GM19463 (cell line): Measurements from ENCODE around the gene MYO16.
A peak's percentile ranks its signal among the peaks of the same experiment; 100 is the strongest.

Experiments used
- ATAC-seq: cut with Tn5 transposase; IDR thresholded peaks from one replicate; pipeline ENCODE4 v1.9.1; 2021; ENCODE audit warnings: mild to moderate bottlenecking, moderate library complexity; ENCODE audit not compliant: unreplicated experiment

Gene MYO16

DNA sequence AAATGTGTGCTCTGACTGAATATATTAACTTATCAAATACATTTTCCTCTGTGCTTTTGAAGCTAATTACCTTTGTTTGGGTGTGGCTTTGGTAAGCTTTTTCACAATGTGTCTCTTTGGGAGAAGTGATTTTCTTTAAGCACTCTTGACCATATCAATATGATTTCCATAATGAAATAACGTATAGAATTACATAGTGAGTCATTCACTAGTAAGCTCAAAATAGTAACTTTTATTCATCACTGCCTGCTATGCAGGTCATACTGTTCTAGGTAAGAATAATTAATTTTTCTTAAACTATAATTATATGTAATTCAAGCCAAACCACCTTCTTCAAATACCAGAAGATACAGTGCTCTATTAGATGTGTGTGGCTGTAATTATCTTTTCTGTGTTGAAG is 480.7 kb downstream of the MYO16 start:
- ATAC-seq, result no peak

DNA sequence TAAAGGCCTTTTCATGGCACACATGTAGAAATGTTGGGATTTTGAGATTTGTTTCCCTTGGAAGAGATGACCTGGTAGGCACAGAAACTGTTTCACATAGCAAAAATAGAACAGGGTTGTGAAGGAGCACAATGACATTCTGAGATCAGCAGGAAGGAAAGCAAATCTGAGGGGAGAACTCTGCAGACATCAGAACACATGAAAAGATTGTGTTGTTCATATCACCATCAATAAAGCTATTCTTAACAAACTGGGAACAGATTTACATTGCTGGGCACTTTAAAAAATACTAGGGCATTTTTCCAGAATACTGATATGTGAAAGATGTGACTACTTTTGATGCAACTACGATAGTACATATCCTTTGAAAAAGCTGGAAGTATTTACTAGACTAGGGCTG is 481.7 kb downstream of the MYO16 start:
- no peak for ATAC-seq

DNA sequence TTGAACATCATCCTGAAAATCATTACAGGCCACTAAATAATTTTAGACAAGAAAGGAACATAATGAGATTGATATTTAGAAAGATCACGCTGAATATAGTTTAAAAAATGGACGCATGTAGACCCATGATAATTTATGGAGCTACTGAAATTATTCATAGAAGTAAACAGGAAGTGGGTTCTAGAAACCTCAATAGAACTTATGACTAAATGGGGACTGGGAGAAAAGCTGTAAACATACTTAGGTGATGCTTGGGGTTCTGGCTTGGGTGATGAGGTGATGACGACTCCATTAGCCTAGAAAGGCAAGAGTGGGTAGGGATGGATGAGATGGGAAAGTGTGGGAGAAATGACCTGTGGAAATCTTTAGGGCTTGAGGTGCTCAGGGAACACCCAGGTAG is 484.0 kb downstream of the MYO16 start:
- peak; percentile 74 for ATAC-seq

DNA sequence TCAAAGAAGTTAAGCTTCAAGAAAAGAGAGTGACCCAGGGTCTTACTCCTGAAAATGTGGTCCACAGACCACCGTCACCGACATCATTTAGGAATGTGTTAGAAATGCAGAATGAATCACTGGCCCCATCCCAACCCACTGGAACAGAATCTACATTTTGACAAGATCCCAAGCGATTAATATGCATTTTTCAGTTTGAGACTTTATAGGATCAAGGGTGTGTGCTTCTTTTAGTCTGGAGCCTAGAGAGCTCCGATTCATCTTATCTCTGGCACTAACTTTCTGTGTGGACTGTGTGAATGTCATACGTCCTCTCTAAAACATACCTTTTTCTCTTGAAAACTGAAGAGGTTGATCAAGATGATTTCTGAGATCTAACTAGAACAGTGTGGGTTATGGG is 484.8 kb downstream of the MYO16 start:
- no peak for ATAC-seq

DNA sequence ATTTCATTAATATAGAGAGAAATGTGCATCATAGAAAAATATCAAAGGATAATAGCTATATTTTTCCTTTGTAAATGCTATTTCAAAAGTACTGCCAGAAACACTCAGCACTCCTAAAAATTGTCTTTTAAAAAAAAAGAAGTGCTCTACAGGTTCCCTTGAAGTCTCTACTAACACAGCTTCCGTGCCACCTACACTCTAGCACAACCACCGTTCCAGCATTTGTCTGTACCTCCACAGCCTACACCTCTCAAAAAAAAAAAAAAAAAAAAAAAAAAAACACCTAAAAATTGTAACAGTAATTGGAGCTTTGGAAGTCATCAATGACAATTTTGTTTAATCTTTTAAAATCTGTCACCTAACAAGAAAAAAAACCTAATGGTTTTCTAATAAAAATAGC is 485.6 kb downstream of the MYO16 start:
- no peak for ATAC-seq

DNA sequence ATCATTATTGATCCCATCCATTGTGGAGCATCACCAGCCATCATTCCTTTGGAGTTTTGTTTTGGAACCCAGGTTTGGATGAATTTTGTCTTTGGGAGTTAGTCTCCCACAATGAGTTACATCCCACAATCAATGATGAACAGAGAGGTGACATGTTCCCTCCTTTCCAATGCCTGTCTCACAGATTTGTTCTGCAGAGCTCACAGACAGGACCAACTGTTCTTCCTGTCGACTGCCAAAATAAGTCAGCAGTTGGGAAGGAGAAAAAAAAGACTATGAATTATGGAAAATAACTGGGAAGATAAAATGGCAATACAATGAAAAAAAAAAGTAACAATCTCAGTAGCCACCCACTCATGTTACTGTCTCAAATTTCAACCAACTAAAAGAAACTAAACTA is 489.1 kb downstream of the MYO16 start:
- no peak for ATAC-seq

DNA sequence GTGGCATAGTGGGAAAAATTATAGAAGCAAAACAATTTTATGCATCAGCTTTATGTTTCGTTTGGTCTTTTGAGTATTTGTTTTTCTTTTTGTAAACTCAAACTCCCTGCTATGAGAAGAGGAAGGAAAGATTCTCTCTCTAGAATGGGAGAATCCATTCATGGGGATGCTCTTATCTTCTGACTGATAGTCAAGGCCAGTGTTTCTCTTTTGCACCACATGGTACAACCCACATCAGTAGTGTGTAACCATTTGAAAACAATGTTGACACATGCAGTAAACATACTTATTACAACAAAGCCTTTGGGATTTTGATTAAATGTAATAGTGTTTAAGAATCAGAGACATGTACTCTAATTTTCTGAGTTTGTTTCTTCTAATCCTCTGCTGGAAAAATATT is 490.5 kb downstream of the MYO16 start:
- no peak for ATAC-seq

DNA sequence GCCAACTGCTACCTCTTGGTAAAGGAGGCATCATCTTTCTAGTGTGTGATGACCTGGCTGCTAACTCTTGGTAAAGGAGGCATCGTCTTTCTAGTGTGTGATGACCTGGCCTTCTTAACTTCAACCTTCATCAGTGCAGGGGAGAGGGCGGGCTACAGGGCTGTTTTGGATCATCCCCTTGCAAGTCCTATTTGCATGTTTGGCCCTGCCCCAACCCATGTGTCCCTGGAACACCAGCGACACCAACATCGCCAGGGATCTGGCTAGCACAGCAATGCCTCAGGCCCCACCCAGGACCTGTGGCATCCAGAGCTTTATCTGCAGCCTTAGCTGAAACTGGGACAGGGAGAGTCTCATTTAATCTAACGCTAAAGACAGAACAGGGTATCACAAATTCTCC is 492.4 kb downstream of the MYO16 start:
- ATAC-seq, result no peak

DNA sequence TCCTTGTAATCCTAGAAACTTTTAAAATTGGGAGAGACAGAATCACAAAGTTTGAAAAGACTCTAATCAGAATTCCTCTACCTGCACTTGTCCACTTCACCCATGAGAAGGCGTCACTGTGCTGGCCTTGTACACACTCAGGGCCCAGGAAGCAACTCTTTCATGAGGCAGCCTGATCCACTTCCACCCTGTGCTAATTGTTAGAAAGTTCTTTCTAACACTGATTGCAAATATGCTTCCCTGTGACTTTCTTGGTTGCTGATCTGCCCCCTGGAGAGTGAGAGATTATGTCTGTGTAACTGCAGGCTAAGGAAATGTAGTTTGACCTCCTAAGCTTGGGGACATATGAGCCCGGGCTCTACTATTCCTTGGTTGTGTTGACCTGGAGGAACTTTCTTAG is 494.6 kb downstream of the MYO16 start:
- ATAC-seq, result no peak

DNA sequence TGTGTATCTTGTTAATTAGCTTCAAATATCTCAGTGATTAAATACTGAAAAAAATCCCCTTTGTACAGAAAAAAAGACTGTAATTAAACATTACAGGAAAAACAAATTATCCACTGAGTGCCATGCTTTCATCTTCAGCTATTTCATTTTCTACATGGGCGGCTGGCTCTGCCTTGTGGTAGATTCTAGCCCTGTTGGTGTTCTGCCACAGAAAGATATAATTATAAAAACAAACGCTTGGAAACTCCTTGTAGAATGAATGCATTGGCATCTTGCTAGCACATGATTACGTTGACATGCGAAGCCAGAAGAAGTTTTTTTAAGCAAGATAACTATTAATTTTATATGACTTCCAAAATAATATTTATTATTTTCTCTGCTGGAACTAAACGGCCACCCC is 496.8 kb downstream of the MYO16 start:
- no peak for ATAC-seq

DNA sequence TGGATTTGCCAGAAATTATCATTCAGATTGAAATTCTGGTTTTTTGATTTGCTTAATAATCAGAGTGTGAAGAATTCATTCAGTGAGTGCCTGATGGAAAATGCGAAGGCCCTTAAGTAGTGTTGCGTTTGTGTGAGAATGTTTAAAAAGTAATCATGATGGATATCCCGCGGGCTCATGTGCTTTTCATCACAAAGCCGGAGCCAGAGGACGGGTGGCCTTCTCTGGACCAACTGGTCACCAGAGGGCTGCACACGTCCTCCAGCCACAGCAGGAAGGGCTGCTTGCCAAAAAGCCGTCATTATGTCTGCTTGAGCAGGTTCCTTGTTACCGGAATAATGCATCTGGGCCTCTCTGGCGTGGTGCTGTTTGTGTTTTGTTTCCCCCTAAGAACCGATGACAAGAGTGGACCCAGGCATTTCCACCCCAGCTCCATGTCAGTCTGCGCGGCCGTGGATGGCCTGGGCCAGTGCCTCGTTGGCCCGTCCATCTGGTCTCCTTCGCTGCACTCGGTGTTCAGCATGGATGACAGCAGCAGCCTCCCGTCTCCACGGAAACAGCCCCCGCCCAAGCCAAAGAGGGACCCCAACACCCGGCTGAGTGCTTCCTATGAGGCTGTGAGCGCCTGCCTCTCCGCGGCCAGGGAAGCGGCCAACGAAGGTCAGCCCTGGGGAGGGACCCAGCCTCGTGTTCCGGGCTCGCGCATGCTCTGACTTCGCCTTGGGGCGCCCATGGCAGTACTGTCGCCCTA is 497.7 kb downstream of the MYO16 start:
- ATAC-seq, result no peak

DNA sequence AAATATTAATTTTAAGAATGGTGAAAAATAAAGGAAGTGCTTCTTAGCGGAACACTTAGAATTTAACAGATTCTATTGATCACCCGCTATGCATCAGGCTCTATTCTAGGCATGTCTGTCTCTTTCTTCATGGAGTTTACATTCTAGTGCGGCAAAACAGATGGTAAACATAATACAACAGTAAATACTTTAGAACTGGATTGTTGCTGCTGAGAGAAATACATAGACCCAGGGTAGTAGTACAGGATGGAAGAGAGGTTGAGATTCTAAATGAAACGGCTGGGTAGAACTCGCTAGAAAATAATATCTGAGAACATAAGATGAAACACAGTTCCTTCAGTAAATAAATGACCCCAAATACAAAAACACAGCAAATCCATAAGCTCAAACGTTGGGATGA is 498.7 kb downstream of the MYO16 start:
- ATAC-seq, result no peak

DNA sequence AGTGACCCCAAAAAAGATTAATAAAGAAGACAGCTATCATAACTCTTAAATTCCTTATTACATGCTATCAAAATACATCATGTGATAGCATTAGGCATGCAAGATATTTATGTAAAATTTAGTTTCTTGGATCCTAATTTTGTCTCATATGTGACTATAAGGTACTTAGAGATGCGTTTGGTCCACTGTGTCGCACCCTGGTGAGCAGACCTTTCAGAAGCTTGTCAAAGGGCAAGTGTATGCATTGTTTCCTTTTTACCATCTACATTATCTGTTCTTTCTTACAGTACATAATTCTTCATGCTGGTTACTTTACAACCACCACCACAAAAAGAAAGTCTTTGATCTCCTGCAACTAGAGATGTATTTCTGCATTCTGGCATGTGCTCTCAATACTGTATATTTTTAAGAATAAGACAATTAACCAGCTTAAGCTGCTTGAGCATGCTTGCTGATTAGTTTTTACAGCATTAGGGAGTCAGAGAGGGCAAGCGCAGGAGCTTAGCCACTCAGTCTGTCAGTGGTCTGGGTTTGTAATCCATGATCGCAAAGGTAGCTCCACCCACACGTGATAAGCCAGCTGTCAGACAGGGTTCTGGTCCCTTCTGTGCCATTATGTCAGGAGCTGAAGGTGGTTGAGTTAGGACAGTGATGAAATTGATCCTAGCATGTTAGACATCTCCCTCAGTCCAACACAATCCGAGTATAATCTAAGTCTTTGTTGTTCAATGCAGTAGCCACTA is 500.9 kb downstream of the MYO16 start:
- ATAC-seq, result no peak

DNA sequence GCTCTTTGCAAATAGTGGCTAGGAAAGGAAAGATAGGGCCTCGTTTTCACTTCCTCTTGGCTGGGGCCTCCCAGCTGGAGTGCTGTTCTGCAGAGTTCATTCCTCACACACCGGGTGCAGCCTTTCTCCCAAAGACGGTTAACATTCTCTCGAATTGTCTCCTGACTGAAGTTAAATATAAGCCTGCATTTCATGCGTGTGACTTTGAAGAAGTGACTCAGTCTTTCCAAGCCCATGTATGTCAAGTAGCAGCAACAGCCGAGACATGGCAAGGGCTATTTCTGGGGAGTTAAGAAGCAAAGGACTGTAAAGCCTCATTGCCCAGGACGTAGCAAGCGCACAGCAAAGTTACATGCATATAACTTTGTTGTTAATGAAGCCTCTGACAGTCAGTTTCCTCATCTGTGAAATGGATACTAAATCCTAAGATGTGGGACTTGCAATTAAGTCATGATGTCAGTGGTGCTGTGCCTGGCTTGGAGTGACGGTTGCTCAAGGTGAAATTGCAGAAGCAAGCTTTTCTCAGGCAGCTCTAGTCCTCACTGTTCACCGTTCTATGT is 502.4 kb downstream of the MYO16 start:
- ATAC-seq, result peak; percentile 85

DNA sequence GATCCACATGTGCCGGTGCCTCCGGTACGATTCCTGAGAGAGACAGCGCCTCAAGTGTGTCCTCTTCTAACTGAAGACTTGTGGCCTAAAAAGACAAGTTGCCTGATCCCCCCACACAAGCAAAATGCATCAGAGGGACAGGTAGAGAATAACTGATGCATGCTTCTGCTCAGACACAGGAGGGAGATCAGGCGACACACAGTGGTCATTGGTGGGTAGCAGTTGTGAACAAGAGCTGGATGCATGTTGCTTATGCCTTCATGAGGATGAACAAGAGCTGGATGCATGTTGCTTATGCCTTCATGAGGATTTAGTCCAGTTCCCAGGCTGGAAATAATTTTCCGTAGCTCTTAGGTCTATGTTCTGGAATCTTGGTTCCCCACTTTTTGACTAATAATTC is 505.6 kb downstream of the MYO16 start:
- ATAC-seq, result no peak

DNA sequence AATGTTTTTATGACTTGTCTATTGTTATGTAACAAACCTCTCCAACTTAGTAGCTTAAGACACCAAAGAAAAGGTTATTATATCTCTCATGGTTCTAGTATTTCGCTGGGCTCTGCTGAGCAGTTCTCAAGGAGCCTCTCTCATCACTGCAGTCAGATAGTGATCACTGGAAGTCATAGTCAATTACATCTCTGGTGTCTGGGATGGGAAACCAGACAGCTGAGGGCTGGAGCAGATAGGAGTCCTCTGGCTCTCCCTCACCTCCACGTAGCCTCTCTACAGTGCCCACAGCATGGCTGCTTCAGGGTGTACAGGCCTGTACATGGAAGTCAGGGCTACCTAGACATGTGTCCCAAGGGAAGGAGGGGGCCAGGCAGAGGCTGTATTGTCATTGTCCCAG is 507.5 kb downstream of the MYO16 start:
- ATAC-seq, result no peak

DNA sequence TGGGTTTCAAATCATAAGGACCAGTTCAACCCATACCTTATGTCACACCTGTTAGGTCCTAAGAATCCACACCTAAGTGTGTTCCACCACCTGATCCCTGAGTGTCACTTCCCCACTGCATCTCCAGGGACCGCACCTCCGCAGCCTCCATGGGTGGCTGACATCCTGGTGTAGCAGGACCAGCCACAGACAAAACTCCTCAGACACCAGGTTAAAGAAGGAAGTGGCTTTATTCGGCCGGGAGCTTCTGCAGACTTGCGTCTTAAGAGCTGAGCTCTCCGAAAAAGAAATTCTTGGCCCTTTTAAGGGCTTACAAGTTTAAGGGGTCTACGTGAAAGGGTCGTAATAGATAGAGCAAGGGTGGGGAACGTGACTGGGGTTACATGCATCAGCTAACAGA is 509.9 kb downstream of the MYO16 start:
- no peak for ATAC-seq

DNA sequence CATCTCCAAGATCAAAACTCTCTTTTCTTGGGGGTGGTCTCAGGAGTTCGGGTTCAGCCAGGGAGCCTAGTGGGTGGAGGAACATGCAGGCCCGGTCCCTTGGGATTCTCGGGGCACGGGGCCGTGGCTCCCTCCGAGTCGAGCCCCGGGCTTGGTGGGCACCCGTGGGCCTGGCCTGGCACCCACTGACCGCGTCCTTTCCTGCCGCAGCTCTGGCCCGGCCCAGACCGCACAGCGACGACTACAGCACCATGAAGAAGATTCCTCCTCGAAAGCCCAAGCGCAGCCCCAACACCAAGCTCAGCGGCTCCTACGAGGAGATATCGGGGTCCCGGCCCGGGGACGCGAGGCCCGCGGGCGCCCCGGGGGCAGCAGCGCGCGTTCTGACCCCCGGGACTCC is 510.6 kb downstream of the MYO16 start:
- ATAC-seq, result no peak

DNA sequence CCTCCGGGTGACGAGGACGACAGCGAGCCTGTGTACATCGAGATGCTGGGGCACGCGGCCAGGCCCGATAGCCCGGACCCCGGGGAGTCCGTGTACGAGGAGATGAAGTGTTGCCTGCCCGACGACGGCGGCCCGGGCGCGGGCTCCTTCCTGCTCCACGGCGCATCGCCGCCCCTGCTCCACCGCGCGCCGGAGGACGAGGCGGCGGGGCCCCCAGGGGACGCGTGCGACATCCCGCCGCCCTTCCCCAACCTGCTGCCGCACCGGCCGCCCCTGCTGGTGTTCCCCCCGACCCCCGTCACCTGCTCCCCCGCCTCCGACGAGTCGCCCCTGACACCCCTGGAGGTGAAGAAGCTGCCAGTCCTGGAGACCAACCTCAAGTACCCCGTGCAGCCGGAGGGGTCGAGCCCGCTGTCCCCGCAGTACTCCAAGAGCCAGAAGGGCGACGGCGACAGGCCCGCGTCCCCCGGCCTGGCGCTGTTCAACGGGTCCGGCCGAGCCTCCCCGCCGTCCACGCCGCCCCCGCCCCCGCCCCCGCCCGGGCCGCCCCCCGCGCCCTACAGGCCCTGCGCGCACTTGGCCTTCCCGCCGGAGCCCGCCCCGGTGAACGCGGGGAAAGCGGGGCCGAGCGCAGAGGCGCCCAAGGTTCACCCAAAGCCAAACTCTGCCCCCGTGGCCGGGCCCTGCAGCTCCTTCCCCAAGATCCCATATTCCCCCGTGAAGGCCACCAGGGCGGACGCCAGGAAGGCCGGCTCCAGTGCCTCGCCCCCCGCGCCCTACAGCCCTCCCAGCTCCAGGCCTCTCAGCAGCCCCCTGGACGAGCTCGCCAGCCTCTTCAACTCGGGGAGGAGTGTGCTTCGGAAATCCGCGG is 511.3 kb downstream of the MYO16 start:
- ATAC-seq, result no peak

DNA sequence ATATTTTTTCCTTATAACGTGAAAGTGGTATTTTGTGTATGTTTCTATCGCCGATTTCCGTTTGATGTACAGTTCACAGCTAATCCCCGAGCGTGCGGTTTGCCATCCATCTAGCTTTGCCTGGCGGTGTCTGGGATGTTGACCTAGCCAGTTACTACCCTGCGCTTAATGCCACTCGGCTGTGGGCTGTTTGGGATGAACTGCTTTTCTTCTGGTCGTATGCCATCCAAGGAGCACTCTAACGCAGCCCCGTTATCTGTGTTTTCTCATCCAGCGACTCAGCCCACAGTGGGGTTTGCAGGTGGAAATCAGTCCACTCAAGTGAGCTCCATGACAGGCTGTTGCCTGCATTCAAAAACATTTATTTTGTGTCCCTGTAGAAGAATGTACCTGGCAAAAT is 512.3 kb downstream of the MYO16 start:
- ATAC-seq, result no peak

DNA sequence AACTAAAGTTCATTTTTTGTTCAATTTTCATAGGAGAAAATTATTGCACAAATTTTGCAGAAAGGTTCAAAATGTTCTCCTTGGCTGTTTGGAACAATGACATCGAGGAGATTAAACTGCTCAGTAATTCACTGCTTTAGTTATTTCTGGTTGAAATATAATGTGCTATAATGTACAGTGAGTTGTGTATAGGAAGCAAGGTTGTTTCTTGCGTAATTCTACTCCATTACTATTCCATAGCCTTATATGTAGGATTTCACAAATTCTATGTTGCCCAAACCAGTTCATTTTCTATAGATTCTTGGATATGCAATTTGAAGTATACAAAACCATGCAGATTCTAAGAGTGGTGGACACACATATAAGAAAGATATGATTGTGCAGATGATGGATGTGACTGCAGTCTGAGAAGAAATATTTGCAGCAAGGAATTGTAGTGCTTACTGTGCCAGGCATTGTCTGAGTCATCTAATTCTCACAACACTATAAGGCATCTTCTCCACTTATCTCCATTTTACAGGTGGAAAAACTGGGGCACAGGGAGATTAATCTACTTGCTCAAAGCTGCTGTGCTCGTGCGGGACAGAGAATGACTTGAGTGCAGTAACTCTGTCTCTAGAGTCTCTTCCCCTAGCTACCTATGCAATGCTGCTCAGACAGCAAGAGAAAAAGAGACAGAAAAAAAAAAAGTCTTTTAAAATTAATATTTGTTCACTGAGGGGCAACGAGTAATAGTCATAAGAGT is 515.5 kb downstream of the MYO16 start:
- ATAC-seq, result peak; percentile 12
